Measurements from ENCODE around the gene FANCF.

Gene FANCF

DNA sequence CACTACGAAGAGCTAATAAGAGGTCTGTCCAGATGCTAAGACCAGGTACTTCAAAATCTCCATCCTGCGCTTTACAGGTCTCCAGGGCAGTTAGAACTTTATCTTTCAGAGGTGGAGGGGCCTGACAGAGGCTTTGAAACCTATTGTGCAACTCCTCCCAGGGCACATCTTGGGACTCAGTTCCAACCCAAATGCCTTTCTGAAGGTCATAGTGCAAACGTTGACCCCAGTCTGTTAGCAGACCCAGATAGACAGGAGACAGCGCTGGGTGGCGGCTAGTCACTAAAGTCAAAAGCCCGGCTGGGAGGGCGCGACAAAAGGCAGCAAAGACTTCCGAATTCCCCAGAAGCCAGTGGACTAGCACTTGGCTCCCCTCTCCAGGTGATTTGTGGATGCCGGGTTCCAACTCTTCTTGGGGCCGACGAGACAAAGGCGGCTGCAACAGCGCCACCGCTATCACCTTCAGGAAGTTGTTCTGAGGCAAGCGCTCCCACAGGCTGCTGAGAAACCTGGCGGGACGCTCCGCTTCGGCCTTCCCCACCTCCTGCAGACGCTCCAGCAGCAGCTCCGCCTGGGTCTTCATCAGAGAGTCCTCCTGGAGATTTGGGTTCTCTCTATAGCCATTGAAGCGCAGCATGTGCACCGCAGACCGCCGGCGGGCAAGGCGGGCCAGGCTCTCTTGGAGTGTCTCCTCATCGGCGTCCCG lies 728 bp downstream of the FANCF start:
- DNase-seq: peak; percentile 58

DNA sequence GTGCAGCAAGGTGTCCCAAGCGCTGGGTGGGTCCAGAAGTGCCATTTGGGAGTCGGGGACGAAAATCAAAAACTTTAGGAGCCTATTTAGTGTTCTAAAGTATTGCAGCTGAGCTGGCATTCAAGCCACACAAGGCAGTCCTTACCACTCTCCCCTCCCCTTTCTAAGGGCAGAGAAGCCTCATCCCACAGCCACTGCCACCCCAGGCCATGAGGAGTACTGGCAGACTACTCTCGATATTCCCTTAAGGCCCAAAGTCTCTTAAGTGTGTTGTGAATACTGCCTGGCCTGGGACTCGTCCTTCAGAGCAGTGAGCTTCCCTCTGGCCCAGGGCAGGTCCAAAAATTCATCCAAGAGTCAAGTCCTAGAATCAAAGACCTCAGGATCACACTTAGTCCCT lies 7.8 kb downstream of the FANCF start:
- DNase-seq: no peak

DNA sequence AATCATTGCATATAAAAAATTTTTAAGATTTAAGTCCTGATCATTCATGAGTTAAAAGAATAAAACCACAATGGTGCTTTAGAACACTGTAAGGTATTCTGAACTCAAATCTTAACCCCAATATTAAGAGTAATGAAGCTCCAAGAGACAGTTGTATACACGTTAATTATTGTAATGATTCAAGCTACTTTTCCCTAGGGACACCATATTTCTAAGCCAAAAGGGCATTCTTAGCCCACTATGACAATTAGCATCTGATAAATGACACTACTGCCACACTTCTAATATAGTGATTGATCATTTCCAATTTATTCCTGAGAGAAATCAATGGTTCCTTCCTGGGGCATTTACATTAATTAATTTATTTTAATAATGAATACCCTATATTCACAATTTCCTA lies 21.7 kb downstream of the FANCF start:
- DNase-seq: no peak

DNA sequence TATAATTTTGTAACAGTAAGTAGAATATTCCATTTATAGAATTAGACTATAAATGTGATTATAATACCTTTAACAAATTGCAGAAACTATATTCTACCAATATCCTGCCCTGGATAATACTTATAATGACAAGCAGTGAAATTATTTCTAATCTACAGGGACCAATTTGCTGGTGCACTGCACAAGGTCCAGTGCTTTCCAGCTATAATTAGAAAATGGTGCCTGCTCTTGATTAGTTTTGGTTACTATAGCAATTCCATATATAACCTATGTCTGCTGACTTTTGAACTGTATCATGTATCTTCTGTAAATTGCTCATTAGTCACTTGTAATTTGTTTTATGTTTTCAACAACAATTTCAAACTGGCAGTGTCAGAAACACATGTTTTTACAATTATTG lies 23.1 kb downstream of the FANCF start:
- no peak for DNase-seq

DNA sequence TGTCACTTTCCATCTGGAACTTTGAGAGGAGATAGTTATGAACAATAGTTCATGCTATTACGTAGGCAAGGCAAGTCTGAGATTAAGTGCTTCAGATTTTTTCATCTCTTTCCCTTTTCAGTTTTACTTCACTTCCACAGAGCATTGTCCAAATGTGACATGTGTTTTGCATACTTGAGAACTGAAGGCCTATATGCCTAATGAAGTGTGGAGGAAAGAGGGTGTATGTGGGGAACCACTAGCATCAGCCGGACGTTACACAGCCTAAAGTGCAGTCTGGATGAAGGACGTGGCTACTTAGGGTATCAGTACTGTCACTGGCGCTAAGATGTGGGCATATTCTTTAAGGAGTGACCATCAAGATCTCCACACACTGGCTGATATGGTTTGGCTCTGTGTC lies 26.2 kb downstream of the FANCF start:
- no peak for DNase-seq

DNA sequence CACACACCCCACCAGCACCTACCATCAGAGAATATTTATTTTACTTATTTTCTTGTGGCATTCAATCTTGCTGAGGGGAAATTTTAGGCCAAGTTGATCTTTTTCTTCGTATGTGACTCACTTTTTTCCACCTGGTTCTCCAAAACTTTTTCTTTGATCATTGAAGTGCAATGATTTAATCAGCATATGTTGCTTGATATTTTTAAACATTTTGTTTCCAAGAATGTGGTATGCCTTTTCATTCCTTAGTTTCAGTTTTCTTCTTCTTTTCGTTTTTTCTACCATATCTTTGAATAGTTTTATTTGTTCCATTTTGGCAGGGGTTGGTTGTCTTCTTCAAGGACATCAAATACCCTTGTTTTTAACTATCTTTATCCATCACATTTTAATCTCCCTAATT lies 28.6 kb downstream of the FANCF start:
- DNase-seq: no peak

DNA sequence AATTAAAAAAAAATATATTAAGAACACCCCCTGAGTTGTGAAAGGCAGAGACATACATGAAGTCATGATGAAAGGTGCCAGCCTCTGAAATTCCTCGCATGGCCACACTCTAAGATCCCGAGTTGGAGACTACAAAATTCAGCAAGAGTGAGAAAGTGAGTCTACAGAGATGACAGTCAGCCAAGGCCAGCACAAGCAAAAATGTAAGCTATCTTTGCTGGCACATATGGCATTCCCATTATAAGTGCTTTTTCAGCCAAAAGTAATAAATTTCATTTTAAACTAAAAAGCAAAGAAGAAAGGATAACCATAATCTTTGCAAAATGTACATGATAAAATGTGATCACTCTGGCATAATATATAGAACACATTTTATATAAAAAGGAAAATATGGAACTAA lies 40.6 kb downstream of the FANCF start:
- DNase-seq: no peak

DNA sequence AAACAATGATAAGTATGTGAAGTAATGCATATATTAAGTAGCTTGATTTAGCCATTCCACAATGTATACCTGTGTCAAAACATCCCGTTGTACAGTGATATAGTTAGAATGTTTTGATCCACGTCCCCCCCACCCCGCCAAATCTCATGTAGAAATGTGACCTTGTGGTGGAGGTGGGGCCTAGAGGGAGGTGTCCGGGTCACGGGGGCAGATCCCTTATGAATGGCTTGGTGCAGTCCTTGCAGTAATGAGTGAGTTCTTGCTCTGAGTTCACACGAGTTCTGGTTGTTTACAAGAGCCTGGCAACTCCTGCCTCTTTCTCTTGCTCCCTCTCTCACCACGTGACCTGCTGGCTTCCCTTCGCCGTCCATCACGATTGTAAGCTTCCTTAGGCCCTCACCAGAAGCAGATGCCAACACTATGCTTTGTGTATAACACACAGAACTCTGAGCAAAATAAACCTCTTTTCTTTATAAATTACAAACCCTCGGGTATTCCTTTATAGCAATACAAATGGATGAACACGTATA lies 41.6 kb downstream of the FANCF start:
- no peak for DNase-seq

DNA sequence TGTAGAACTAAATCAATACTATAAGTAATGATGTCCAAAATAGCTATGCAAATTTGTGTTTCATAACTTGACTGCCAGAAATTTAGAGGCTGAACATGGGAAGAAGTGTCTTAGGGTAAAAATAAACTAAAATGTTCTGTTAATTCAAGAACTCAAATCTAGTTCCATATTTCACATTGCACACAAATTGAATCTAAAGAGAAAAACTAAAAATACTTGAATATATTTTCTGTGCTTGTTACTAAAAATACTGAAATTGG lies 43.5 kb downstream of the FANCF start:
- no peak for DNase-seq

DNA sequence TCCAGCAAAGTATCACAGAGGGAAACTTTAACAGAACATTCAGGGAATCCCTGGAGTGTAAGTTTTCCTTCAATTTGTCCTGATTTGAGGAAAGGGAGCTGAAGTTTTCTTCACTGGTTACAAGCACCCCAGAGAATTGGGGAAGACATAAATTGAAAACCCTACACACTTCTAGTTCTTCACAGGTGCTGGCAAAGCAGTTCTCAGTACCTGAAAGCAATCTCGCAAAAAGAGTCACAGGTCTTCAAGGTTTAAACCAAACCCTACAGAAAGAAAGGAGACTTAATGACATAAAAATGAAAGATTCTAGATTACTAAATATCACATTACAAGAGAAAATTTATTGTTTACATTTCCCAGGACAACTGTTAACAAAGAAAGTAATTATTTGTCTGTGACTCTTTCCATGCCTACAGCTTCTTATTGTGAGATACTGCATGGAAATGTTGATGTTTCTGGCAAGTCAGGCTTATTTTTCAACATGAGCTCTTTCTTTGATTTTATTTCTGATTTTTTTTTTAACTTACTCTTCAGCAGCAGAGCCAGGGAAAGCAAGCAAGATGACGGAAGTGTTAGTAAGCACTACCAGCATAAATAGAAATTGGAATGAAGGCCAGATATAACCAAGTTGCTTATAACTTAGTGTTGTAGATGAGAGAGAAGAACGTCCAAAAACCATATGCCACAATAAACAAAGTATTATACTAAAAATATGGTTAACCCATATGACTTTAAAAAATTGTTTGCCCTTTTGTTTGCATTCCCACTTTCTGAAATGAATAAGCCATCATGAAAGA lies 44.1 kb downstream of the FANCF start:
- no peak for DNase-seq

DNA sequence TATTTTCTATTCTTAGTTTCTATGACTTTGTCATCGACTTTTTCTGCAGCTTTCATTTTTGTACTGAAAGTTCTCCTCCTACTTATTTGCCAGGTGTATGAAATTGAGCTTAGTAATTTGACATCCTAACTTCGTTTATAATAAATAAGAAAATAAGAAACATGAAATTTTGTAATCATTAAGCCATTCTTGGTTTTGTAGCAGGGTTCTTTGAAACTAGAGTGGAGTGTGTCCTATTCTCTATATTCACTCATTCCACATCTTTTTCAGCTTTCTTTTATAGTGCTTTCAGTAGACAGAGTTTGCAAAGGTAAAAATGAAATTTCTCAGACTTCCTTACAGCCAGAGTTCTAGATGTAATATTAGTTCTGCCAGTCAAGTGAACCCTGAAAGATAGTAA lies 47.8 kb downstream of the FANCF start:
- DNase-seq: no peak

Data from KG1 (cell line).